Stimulated activated CD8-positive, alpha-beta memory T cell treated with anti-CD3 and anti-CD28 coated beads, Interleukin-7, amount 100 ng/mL, for 4 hours (primary cell): ENCODE measurements around the gene CEBPG.

ENCODE experiments used
- DNase-seq, 2 donors: peaks; one replicate each; pipeline ENCODE4 v3.0.0-alpha.2; 2020; ENCODE audit warnings: low read depth in 2 of 2

CEBPG gene

DNA sequence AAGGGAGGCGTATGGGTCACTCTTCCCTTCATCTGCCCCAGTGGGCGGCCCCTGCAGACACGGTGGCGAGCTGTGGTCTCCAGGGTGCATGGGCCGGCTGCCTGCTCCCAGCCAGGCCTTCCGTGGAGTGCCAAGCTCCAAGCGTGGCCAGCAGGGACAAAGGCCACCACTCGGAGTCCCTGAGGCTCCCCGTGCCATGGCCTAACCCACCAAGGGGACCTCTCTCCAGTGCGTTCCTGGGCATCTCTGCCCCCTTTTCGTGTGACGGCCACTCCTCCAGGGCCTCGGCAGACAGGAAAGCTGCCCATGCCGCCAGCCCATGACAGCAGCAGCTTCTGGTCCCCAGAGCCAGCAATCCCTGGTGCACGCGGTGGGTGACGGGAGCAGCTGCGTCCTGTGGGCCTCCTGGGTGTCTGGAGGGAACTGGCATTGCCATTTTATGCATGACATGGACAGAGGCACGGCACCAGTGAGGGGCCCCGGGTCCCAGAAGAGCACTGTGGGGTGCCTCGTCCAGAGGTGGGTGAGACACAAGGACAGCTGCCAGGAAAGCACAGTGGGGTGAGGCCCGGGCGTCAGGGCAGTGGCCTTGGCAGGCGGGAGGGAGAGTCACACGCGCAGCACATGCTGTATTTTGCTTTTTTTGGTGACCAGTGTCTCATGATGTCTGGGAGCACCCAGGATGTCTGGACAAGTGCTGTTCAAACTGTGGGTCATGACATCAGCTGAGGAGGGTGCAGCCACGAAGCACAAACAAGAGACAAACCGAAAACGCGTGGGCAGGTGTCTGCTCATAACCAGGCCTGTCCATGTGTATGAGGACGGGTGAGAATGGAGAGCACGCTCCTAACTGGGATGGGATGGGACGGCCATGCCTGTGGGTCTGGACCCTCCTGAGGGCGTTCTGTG lies 32.3 kb downstream of the CEBPG start:
- no peak for DNase-seq

GRCh38 chr19:33406521-33407139 lies 33.1 kb downstream of the CEBPG start:
- peak; percentile 40 to 41 for DNase-seq

DNA sequence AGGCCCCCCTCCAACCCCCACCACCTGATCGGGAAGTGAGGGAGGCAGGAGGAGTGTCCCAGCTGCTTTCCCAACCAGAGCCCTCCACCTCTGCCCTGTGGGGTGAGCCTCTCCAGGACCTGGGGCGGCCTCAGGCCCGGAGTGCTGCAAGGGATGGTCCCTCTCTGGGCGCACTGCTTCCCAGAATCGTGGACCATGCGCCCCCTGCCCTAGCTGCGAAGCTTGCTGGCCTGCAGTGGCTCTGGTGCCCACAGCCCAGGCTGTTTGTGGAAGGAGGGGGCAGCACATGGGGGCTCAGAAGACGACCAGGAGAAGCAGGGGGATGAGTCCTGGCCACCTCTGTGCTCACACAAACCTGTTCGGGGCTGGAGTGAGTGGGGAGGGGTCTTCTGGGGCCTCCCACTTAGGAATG lies 33.6 kb downstream of the CEBPG start:
- DNase-seq = no peak

DNA sequence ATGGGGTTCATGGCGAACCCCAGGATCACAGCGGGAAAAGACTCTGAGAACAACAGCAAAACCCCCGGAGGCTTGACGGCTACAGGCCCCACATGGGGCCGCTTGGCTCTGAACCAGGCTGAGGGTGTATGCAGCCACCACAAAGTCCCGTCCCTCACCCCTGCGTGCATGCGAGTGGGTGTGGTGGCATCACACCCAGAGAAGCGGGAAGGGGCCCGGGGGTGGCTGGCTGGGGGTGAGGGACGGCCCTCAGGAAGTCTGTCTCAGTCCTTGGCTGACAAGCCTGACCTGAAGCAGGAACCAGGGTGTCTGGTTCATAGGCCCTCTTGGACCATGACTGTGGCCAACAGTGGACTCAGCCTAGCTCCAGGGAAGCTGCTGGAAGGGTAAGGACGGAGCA lies 34.2 kb downstream of the CEBPG start:
- DNase-seq = no peak

DNA sequence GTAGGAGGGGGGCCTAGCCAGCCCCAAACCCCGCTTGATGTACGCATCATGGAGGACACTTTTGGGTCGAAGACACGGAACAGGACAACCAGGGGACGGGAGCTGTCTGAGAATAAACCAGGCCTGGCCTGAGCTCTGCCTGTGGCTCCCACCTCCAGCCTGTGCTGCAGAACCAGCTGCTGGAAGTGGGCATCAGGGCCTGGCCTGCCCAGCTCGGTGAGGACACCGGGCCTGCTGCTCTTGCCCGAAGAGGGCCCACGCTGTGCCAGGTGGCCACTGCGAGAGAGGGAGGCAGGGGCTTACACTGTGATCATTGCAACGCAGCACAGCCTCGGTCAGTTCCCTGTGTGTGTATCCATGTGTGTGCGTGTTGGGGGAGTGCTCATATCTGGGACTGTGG lies 34.6 kb downstream of the CEBPG start:
- DNase-seq = no peak

GRCh38 chr19:33408538-33409434 lies 35.3 kb downstream of the CEBPG start:
- no peak for DNase-seq

- no peak for DNase-seq
Measured at GRCh38 chr19:33409906-33410685, 36.6 kb downstream of the CEBPG start.

- no peak for DNase-seq
Measured at GRCh38 chr19:33410915-33411401, 37.4 kb downstream of the CEBPG start.

DNA sequence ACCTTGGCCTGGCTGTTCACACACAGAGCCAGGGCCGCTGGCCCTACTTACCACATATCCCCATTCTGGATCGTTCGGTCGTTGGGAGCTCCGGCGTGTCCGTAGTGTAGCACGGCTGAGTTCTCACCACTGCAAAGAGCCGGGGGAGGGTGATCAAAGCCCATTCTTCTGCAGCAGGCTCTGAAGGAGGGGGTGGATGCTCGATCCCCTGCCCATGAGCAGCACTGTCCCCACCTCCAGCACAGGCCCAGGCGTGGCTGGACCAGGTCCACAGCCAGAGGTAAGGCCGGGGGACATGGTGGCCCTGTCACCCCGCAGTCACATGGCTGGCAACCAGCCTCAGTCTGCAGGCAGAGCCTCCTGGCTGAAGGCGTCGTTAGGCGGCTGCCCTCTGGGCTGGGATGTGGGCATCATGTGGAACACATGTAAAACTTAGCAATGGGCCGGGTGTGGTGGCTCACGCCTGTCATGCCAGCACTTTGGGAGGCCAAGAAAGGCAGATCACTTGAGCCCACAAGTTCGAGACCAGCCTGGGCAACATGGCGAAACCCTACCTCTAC lies 38.2 kb downstream of the CEBPG start:
- DNase-seq = no peak

GRCh38 chr19:33412601-33413425 lies 39.3 kb downstream of the CEBPG start:
- DNase-seq = no peak

GRCh38 chr19:33413426-33413725 lies 39.9 kb downstream of the CEBPG start:
- no peak for DNase-seq

GRCh38 chr19:33413868-33414666 lies 40.6 kb downstream of the CEBPG start:
- no peak for DNase-seq

DNA sequence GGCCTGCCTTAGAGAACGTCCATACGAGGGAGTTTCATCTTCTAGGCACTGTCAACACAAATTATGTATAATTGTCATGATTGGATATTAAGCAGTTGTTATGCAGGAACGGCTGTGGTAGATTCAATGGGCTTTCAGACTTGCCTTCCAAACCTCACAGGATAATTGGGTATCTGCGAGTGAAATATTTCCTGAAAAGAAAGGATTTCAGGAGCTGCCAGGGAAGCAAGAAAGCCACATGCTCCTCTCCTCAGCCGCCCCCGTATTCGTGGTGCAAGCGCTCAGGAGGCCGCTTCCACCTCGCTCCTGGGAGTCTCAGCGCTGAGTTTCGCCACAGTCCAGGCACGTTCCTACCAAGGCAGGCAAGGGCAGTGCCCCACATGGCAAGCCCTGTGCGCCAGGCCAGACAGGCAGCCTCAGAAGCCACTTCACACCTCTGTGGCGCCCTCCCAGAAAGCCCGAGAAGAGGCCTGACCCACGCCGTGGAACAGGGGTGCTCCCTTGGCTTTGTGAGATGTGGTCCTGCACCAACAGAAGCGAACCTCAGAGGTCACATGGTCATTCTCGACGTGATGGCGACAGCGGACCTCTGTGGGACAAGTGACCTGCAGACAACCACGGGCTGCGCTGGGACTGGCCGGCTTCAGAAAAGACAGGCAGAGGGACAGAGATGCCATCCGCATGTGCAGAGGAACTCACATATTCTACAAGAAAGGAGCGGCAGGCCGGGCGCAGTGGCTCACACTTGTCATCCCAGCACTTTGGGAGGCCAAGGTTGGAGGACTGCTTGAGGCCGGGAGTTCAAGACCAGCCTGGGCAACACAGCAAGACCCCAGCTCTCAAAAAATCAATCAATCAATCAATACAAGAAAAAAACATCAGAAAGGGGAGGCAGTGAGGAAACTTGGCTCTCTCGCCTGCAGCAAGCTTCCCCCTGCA lies 41.4 kb downstream of the CEBPG start:
- DNase-seq = no peak

GRCh38 chr19:33416307-33417215 lies 43.1 kb downstream of the CEBPG start:
- peak; percentile 41 to 51 for DNase-seq

GRCh38 chr19:33417751-33418150 lies 44.2 kb downstream of the CEBPG start:
- DNase-seq = no peak

GRCh38 chr19:33418461-33418860 lies 45.0 kb downstream of the CEBPG start:
- no peak for DNase-seq
